OCI-LY3 (cell line): ENCODE results near the gene SGIP1.

ENCODE experiments used
- EZH2phosphoT487 ChIP-seq: fragments of 200-600 bp; shearing (Covaris generic); IDR thresholded peaks from 2 replicates; pipeline ENCODE4 v1.6.1; 2018; ENCODE audit warnings: antibody characterized with exemption, mixed run types, low read depth
- TF ChIP-seq, protein P1 (sequence below): fragments of 200-600, 300-600 bp; sonication (generic); IDR thresholded peaks from 2 replicates; pipeline ENCODE4 v1.5.1; 2014; ENCODE audit warnings: antibody characterized with exemption, low read length, low read depth

DNA sequence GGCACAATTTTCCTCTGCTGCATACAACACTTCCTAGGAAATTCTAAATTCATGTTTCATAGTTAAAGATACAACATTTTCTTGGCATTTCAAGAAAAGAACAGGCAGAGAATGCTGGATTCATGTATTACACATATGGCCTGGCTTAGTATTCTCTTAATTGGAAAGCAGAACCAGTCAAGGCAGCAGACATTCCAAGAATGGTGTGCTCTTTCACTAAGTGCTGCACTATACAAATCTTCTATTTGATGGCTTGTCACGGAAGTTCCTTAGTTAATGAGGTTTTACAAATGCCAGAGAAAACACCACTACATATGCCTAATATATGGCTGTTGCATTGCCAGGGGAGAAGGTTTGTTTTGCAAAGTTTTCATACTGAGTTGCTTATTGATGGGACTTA lies 137.5 kb downstream of the SGIP1 start:
- TF ChIP-seq, protein P1, sequence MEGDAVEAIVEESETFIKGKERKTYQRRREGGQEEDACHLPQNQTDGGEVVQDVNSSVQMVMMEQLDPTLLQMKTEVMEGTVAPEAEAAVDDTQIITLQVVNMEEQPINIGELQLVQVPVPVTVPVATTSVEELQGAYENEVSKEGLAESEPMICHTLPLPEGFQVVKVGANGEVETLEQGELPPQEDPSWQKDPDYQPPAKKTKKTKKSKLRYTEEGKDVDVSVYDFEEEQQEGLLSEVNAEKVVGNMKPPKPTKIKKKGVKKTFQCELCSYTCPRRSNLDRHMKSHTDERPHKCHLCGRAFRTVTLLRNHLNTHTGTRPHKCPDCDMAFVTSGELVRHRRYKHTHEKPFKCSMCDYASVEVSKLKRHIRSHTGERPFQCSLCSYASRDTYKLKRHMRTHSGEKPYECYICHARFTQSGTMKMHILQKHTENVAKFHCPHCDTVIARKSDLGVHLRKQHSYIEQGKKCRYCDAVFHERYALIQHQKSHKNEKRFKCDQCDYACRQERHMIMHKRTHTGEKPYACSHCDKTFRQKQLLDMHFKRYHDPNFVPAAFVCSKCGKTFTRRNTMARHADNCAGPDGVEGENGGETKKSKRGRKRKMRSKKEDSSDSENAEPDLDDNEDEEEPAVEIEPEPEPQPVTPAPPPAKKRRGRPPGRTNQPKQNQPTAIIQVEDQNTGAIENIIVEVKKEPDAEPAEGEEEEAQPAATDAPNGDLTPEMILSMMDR = no peak
- TF ChIP-seq EZH2phosphoT487 = no peak
